Measurements from ENCODE around the gene ZNF141. TPM values are rescaled to one million over a fixed set of nuclear protein-coding genes. Genes with fewer than 3 reads are reported as not detected.
A peak's percentile ranks its signal among the peaks of the same experiment; 100 is the strongest.

ZNF141 gene
- total and polyA plus RNA-seq, 2 of the 8 experiments (the other 6 are each of a cell fraction or from before 2014, with no cell fraction given), result 8.5 to 50.8 TPM

DNA sequence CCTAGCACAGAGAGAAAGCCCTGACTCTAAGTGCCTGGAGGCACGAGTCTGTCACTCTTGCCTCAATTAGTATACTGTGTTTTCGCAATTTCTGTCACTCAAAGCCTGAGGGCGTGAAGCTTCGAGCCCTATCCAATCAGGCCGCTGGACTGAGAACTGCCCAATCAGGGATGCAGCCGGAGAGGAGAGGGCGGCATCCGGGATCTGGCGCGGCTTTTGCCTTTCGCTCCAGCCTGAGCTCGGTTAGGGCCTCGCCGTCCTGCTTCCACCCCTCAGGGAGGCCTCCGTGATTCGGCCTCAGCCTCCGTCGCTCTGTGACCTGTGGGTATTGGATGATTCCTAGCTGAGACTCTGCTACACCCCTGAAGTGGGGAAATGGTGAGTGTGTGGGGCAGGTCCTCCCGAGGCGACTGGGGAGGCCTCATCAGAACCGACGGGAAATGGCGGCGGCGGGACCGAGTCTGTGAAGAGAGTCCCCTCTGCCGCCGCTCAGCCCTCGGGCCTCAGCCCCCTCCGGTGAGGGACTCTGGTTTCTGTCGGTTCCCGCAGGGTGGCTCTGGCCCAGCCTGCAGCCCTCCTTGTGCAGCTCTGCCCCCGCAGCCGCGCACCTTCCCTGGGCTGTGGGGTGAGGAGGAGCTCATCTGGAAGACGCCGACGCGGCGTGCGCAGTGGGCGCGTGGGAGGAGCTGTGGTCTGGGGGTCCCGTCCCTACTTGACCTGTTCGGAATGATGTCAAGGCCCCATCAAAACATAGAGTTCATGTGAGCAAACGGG lies 48.5 kb downstream of the ZNF141 start:
- POLR2A ChIA-PET (ENCODE audit: partially characterized antibody), result no interaction called here
- FAIRE-seq, result no peak

More for the DNA sequence above, 48.5 kb downstream of the ZNF141 start:
- H3K79me1 ChIP-seq (ENCODE audit: low read depth, low read length), result no peaks in the 10 kb centered on the region
- peak overlapping the region; percentile 60; the same call in 1 of the 2 replicates for H2BK5ac ChIP-seq (ENCODE audit: low read depth, low read length)
- H3K27me3 ChIP-seq (replicated peaks in 1 of 4; ENCODE audit: control insufficient read depth in 3 of 4, extremely low read depth in 1 of 4, insufficient read depth in 3 of 4, low read length in 3 of 4), result no peaks in the 10 kb centered on the region
- no peak overlapping the region for H4K91ac ChIP-seq (replicated peaks; ENCODE audit: insufficient read length, low read length)
- H3K79me2 ChIP-seq (ENCODE audit: control insufficient read depth in 1 of 2, insufficient read depth in 2 of 2, low read length in 2 of 2), result no peaks in the 10 kb centered on the region
- TF ChIP-seq POLR2AphosphoS5 (IDR thresholded peaks at IDR 0.05; ENCODE audit: low read depth, low read length), result no peak
- no peak for TF ChIP-seq KDM5A (IDR thresholded peaks at IDR 0.05; ENCODE audit: low read length)
- TF ChIP-seq NRF1 (IDR thresholded peaks at IDR 0.05; ENCODE audit: low read depth, low read length), result no peak
- H3K23ac ChIP-seq (ENCODE audit: insufficient read length), result no peak overlapping the region
- no peak overlapping the region for H4K5ac ChIP-seq (ENCODE audit: insufficient read length, low read depth, low read length)
- H2BK20ac ChIP-seq (ENCODE audit: low read length), result no peak overlapping the region
- H4K8ac ChIP-seq (ENCODE audit: extremely low read depth, insufficient read depth, low read length), result peak overlapping the region; percentile 84; the same call in 1 of the 2 replicates
- H3K4ac ChIP-seq (replicated peaks; ENCODE audit: insufficient read length, low read depth, low read length), result no peak overlapping the region
- no peaks in the 10 kb centered on the region for H3K4me1 ChIP-seq (replicated peaks in 1 of 4; ENCODE audit: control insufficient read depth in 3 of 4, insufficient read depth in 4 of 4, low read length in 3 of 4)
- no peaks in the 10 kb centered on the region for H4K20me1 ChIP-seq (replicated peaks in 1 of 2; ENCODE audit: control insufficient read depth in 1 of 2, insufficient read depth in 2 of 2, low read length in 2 of 2)
- H2AFZ ChIP-seq (ENCODE audit: low read length), result no peak overlapping the region
- no peak overlapping the region for H3K18ac ChIP-seq (ENCODE audit: extremely low read depth, low read length)
- H3K4me3 ChIP-seq (ENCODE audit: extremely low read depth in 1 of 4, insufficient read depth in 2 of 4, low read depth in 3 of 4, low read length in 4 of 4), result peak overlapping the region in 2 of 4 experiments; percentile 37 to 80; a peak in 2 of 8 replicates
- H2BK12ac ChIP-seq (ENCODE audit: low read depth, low read length), result no peak overlapping the region
- no peak for DNase-seq (ENCODE audit: low read depth in 1 of 2, low spot score in 2 of 2)
- no peak overlapping the region for H2AK5ac ChIP-seq (ENCODE audit: low read depth, low read length)
- peaks cover 37 to 57% of the 10 kb centered on the region in 2 experiments for H3K9me3 ChIP-seq (ENCODE audit: insufficient read depth in 2 of 2, low read depth in 1 of 2, low read length in 1 of 2)
- H3K9ac ChIP-seq (replicated peaks in 1 of 4; ENCODE audit: extremely low read depth in 1 of 4, low read depth in 3 of 4, low read length in 3 of 4), result peak overlapping the region in 1 of 4 experiments; percentile 78; a peak in 1 of 7 replicates
- H3K36me3 ChIP-seq (ENCODE audit: control insufficient read depth in 2 of 4, insufficient read depth in 4 of 4, low read length in 3 of 4), result no peaks in the 10 kb centered on the region; a peak in 1 of 8 replicates
- peak overlapping the region in 1 of 2 experiments; percentile 63; a peak in 1 of 4 replicates for H3K4me2 ChIP-seq (ENCODE audit: insufficient read depth in 1 of 2, low read depth in 2 of 2, low read length in 2 of 2)
- H3K56ac ChIP-seq (replicated peaks; ENCODE audit: insufficient read length, low read depth, low read length), result no peak overlapping the region
- H3K14ac ChIP-seq (ENCODE audit: insufficient read length), result no peak overlapping the region
- CTCF ChIA-PET (ENCODE audit: partially characterized antibody), result interaction anchor here (1.0 kb wide), 1 partner anchor 127 kb away, joined by 4 read pairs; no protein-coding TSS in a partner anchor
- no peak overlapping the region for H2BK120ac ChIP-seq (replicated peaks; ENCODE audit: low read depth, low read length)
- no peaks in the 10 kb centered on the region for H3K23me2 ChIP-seq (ENCODE audit: low read depth, low read length)
- H2BK15ac ChIP-seq (ENCODE audit: low read length), result no peak overlapping the region
- 90% methylated on average over 39 of the region's 46 CpGs; no CpG with 5 or more reads in 1 of the 2 experiments for WGBS, 2 experiments (ENCODE audit: extremely low coverage in 1 of 2, insufficient coverage in 1 of 2, insufficient read length in 1 of 2, insufficient replicate concordance in 2 of 2, low coverage in 1 of 2, low lambda C conversion rate in 2 of 2, missing lambda C conversion rate in 1 of 2)
- H3K27ac ChIP-seq (ENCODE audit: low read depth, low read length), result no peak overlapping the region

Data from H1 (cell line).